GM18526 (cell line): ENCODE results near the gene TJP2.

Source experiments
- POLR2A ChIP-seq: IDR thresholded peaks from 3 replicates; pipeline ENCODE4 v1.6.1; 2011; ENCODE audit not compliant: insufficient read length; ENCODE audit errors: extremely low read depth

The TJP2 gene

GRCh38 chr9:69197687-69198086 lies 23.6 kb downstream of the TJP2 start:
- TF ChIP-seq POLR2A = no peak

GRCh38 chr9:69198521-69199220 lies 24.6 kb downstream of the TJP2 start:
- TF ChIP-seq POLR2A = no peak

- TF ChIP-seq POLR2A = no peak
Observed at GRCh38 chr9:69199769-69200470, 25.8 kb downstream of the TJP2 start.

- no peak for TF ChIP-seq POLR2A
Observed at GRCh38 chr9:69202556-69202955, 28.5 kb downstream of the TJP2 start.

GRCh38 chr9:69204326-69204725 lies 30.2 kb downstream of the TJP2 start:
- no peak for TF ChIP-seq POLR2A

DNA sequence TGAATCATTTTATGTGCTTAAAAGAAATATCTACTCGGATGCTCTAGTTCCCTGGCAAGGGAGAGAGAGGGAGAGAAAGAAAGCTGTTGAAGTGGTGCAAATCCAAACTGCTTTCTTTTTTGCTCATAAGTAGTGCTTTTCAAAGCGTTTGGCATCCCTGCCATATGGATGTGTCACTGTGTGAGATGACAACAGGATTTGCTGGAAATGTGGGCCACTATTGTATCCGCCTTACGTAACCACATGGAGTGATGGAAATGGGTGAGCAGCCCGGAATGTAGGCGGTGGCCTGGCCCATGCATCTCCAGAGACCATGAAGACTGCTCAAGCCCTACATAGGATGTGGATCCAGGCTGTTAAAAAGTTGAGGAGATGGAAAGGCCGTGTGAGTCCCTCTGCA lies 30.8 kb downstream of the TJP2 start:
- TF ChIP-seq POLR2A = no peak

GRCh38 chr9:69206047-69206446 lies 32.0 kb downstream of the TJP2 start:
- TF ChIP-seq POLR2A = no peak

DNA sequence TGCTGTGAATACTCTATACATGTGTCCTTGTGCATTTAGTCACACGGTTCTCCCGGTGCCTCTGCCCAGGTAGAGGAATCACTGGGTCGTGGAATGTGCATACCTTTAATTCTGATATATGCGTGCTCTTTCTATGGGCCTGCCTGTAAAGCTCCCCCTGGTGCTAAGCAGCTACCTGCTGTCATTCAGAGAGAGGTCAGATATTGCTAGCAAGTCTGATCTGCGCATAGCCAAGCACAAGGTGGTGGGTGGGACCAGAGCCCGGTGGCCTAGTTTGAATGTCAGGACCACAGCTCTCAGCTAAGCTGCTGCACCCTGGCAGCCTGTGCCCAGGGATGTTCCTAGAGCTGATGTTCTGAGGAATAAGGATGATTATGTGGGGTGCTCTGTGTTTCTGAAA lies 33.4 kb downstream of the TJP2 start:
- no peak for TF ChIP-seq POLR2A

GRCh38 chr9:69211424-69212036 lies 37.5 kb downstream of the TJP2 start:
- TF ChIP-seq POLR2A = no peak

- TF ChIP-seq POLR2A = no peak
Observed at GRCh38 chr9:69213647-69214046, 39.6 kb downstream of the TJP2 start.

DNA sequence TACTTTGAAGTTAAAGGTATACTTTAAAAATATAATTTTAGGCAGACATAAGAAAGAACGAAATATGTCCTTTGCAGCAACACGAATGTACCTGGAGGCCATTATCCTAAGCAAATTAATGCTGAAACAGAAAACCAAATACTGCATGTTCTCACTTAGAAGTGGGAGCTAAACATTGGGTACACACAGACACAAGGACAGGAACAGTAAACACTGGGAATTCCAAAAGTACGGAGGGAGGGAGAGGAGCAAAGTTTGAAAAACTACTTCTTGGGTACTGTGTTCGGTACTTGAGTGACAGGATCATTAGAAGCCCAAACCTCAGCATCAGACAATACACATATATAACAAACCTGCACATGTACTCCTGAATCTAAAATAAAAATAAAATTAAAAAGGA lies 40.9 kb downstream of the TJP2 start:
- no peak for TF ChIP-seq POLR2A

DNA sequence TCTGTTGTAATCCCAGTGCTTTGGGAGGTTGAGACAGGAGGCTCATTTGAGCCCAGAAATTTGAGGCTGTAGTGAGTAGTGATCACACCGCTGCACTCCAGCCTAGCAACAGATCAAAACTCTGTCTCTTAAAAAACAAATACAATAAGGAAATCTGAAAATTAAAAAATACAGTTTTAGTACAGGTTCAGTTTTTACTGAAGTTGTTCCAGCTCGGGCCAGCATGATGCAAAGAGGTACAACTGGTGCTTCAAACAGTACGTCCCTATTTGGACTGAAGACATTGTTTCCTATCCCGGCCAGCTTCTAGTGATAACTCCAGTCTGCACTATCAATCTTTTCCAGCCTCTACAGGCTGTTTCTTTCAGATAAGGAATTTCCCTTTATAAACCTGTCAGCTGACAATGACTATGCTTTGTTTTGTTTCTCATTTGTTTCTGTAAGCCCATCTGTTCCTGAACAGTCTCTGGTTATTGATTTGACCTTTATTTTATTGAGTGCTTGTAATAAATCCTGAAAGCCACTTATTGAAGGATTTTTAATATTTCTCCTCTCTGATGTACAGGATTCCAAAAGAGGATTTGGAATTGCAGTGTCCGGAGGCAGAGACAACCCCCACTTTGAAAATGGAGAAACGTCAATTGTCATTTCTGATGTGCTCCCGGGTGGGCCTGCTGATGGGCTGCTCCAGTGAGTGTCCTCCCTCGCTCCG lies 41.9 kb downstream of the TJP2 start:
- TF ChIP-seq POLR2A = no peak

DNA sequence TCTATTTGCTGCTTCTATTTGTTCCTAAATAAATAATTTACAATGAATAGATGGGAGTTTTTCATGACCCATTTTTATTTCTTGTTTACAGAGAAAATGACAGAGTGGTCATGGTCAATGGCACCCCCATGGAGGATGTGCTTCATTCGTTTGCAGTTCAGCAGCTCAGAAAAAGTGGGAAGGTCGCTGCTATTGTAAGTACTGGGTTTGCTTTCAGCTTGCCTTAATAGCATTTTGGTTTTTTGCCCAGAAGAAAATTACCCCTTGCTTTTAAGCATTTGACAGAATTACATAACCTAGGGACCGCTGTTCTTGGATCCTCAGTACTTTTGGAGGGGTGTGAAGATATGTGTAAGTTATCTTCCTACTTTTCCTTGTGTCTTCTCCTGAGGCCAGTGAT lies 44.1 kb downstream of the TJP2 start:
- no peak for TF ChIP-seq POLR2A

DNA sequence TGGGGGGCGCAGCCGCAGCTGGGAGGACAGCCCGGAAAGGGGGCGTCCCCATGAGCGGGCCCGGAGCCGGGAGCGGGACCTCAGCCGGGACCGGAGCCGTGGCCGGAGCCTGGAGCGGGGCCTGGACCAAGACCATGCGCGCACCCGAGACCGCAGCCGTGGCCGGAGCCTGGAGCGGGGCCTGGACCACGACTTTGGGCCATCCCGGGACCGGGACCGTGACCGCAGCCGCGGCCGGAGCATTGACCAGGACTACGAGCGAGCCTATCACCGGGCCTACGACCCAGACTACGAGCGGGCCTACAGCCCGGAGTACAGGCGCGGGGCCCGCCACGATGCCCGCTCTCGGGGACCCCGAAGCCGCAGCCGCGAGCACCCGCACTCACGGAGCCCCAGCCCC lies 47.0 kb downstream of the TJP2 start:
- TF ChIP-seq POLR2A = no peak

GRCh38 chr9:69222970-69223369 lies 48.9 kb downstream of the TJP2 start:
- TF ChIP-seq POLR2A = no peak

- no peak for TF ChIP-seq POLR2A
Observed at GRCh38 chr9:69223605-69224004, 49.5 kb downstream of the TJP2 start.

- TF ChIP-seq POLR2A = no peak
Observed at GRCh38 chr9:69229367-69229766, 55.3 kb downstream of the TJP2 start.

DNA sequence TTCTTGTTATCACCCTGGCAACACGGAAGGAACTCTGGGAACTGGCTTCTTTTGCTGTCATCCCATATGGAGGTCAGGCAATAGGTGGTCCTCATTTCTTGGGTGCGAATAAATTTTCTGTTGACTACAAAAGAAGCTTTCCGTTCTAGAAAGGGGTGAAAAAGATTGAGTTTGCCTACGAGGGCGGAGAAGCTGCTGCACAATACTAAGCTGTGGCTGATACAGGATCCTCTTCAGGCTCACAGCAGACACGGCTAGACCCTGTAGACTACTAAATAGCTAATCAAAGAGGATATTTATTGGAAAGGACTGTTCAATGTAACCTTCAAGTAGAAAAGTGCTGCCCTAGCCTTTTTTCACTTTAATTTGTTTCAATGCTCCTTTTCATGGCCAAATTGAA lies 58.1 kb downstream of the TJP2 start:
- no peak for TF ChIP-seq POLR2A
